ENCODE data around the gene UBL4B.

UBL4B gene

GRCh38 chr1:110118636-110119396, 6.6 kb downstream of the UBL4B start:
- no peak for DNase-seq

- DNase-seq: no peak
Observed at GRCh38 chr1:110119843-110120242, 7.6 kb downstream of the UBL4B start.

GRCh38 chr1:110120960-110121561, 8.8 kb downstream of the UBL4B start:
- no peak for DNase-seq

- DNase-seq: no peak
Observed at GRCh38 chr1:110123224-110123623, 11.0 kb downstream of the UBL4B start.

GRCh38 chr1:110125810-110126209, 13.6 kb downstream of the UBL4B start:
- DNase-seq: no peak

- DNase-seq: no peak
Observed at GRCh38 chr1:110130113-110130591, 17.9 kb downstream of the UBL4B start.

- DNase-seq: no peak
Observed at GRCh38 chr1:110130989-110131388, 18.7 kb downstream of the UBL4B start.

GRCh38 chr1:110132682-110133081, 20.4 kb downstream of the UBL4B start:
- DNase-seq: no peak

- no peak for DNase-seq
Observed at GRCh38 chr1:110133436-110133835, 21.2 kb downstream of the UBL4B start.

- no peak for DNase-seq
Observed at GRCh38 chr1:110134050-110134595, 21.9 kb downstream of the UBL4B start.

GRCh38 chr1:110135246-110135645, 23.0 kb downstream of the UBL4B start:
- no peak for DNase-seq

- no peak for DNase-seq
Observed at GRCh38 chr1:110135666-110136065, 23.4 kb downstream of the UBL4B start.

GRCh38 chr1:110136911-110137310, 24.7 kb downstream of the UBL4B start:
- no peak for DNase-seq

GRCh38 chr1:110138956-110139355, 26.7 kb downstream of the UBL4B start:
- DNase-seq: no peak

- no peak for DNase-seq
Observed at GRCh38 chr1:110144366-110144765, 32.1 kb downstream of the UBL4B start.

- DNase-seq: no peak
Observed at GRCh38 chr1:110148961-110149360, 36.7 kb downstream of the UBL4B start.

- no peak for DNase-seq
Observed at GRCh38 chr1:110150330-110151174, 38.3 kb downstream of the UBL4B start, which contains the start of gene SLC6A17. SLC6A17 (plus strand) TSS chr1:110150494; CDS start chr1:110166930, 16,436 bp downstream.

GRCh38 chr1:110151175-110151669, 39.0 kb downstream of the UBL4B start:
- DNase-seq: no peak

GRCh38 chr1:110152133-110152785, 40.0 kb downstream of the UBL4B start:
- DNase-seq: no peak

- DNase-seq: no peak
Observed at GRCh38 chr1:110153407-110153950, 41.2 kb downstream of the UBL4B start.

GRCh38 chr1:110155878-110156522, 43.8 kb downstream of the UBL4B start:
- peak in 3 of 4 experiments; percentile 6 to 31 (median 25) for DNase-seq
